ENCODE data around the gene RNF40. TPM values are rescaled to one million over a fixed set of nuclear protein-coding genes. Genes with fewer than 3 reads are reported as not detected.

RNF40 gene
- total RNA-seq, 1 donor from 2014 or later: 98.5 TPM

- DNase-seq (ENCODE audit: low spot score): no peak
- peak overlapping the region; percentile 83 for H3K27ac Mint-ChIP-seq
- no peaks in the 10 kb centered on the region for H3K9me3 Mint-ChIP-seq
- peaks cover 33% of the 10 kb centered on the region for H3K36me3 Mint-ChIP-seq (ENCODE audit: low read depth)
- peaks cover 19% of the 10 kb centered on the region for H3K4me1 Mint-ChIP-seq (ENCODE audit: low read depth)
- H3K27me3 Mint-ChIP-seq (ENCODE audit: insufficient read depth): no peaks in the 10 kb centered on the region
- H3K4me3 Mint-ChIP-seq: peak overlapping the region; percentile 93
- intact Hi-C loops (cut with micrococcal nuclease): loop anchor here (5.0 kb wide), 1 partner anchor 150 kb away; the partner anchor contains the start of gene CTF1
Measured at GRCh38 chr16:30747331-30747730, 14.8 kb upstream of the RNF40 start.

GRCh38 chr16:30747799-30748633, 14.1 kb upstream of the RNF40 start, which contains the start of gene PHKG2:
Gene PHKG2 (plus strand): TSS chr16:30748425. CDS start chr16:30748821, 396 bp downstream.
- Mint-ChIP-seq H3K4me3 (peak within 1 kb of the TSS; percentile 93), H3K27ac (peak within 1 kb of the TSS; percentile 83), H3K9me3 (no peaks in the 10 kb centered on the region), H3K36me3 (ENCODE audit: low read depth) (peaks cover 33% of the 10 kb centered on the region), H3K4me1 (ENCODE audit: low read depth) (peaks cover 19% of the 10 kb centered on the region), H3K27me3 (ENCODE audit: insufficient read depth) (no peaks in the 10 kb centered on the region)
- intact Hi-C loops (cut with micrococcal nuclease): loop anchor here (1.0 to 5.0 kb wide), 9 partner anchors 14 to 285 kb away; partner anchors contain the start of genes CFAP119, CTF1, FBXL19 and PRR14
- DNase-seq (ENCODE audit: low spot score): peak; percentile 97

GRCh38 chr16:30748634-30749445, 13.3 kb upstream of the RNF40 start:
- peak; percentile 31 for DNase-seq (ENCODE audit: low spot score)
- Mint-ChIP-seq H3K36me3 (ENCODE audit: low read depth) (peaks cover 29% of the 10 kb centered on the region), H3K27ac (peak overlapping the region; percentile 79), H3K4me3 (peak overlapping the region; percentile 93), H3K27me3 (ENCODE audit: insufficient read depth) (no peaks in the 10 kb centered on the region), H3K4me1 (ENCODE audit: low read depth) (peaks cover 19% of the 10 kb centered on the region), H3K9me3 (no peaks in the 10 kb centered on the region)
- intact Hi-C loops (cut with micrococcal nuclease): loop anchor here (1.0 to 5.0 kb wide), 9 partner anchors 13 to 284 kb away; partner anchors contain the start of genes CFAP119, CTF1, FBXL19 and PRR14

- intact Hi-C loops (cut with micrococcal nuclease): no loop called here
- H3K36me3 Mint-ChIP-seq (ENCODE audit: low read depth): peaks cover 23% of the 10 kb centered on the region
- no peak overlapping the region for H3K27ac Mint-ChIP-seq
- H3K4me1 Mint-ChIP-seq (ENCODE audit: low read depth): peaks cover 19% of the 10 kb centered on the region
- H3K9me3 Mint-ChIP-seq: no peaks in the 10 kb centered on the region
- DNase-seq (ENCODE audit: low spot score): no peak
- H3K27me3 Mint-ChIP-seq (ENCODE audit: insufficient read depth): no peaks in the 10 kb centered on the region
- H3K4me3 Mint-ChIP-seq: no peak overlapping the region
Measured at GRCh38 chr16:30750201-30750600, 11.9 kb upstream of the RNF40 start.

- Mint-ChIP-seq H3K27ac (no peak overlapping the region), H3K36me3 (ENCODE audit: low read depth) (peaks cover 25% of the 10 kb centered on the region), H3K4me1 (ENCODE audit: low read depth) (peaks cover 19% of the 10 kb centered on the region), H3K27me3 (ENCODE audit: insufficient read depth) (no peaks in the 10 kb centered on the region), H3K4me3 (peak overlapping the region; percentile 64), H3K9me3 (no peaks in the 10 kb centered on the region)
- intact Hi-C loops (cut with micrococcal nuclease): no loop called here
- DNase-seq (ENCODE audit: low spot score): no peak
Measured at GRCh38 chr16:30750876-30751465, 11.2 kb upstream of the RNF40 start.

- intact Hi-C loops (cut with micrococcal nuclease): no loop called here
- Mint-ChIP-seq H3K4me3 (no peak overlapping the region), H3K27ac (no peak overlapping the region), H3K9me3 (no peaks in the 10 kb centered on the region), H3K36me3 (ENCODE audit: low read depth) (peaks cover 24% of the 10 kb centered on the region), H3K27me3 (ENCODE audit: insufficient read depth) (no peaks in the 10 kb centered on the region), H3K4me1 (ENCODE audit: low read depth) (peaks cover 11% of the 10 kb centered on the region)
- no peak for DNase-seq (ENCODE audit: low spot score)
Measured at GRCh38 chr16:30753596-30753995, 8.5 kb upstream of the RNF40 start.

- Mint-ChIP-seq H3K27ac (no peak overlapping the region), H3K4me3 (no peak overlapping the region), H3K4me1 (ENCODE audit: low read depth) (peaks cover 15% of the 10 kb centered on the region), H3K9me3 (no peaks in the 10 kb centered on the region), H3K36me3 (ENCODE audit: low read depth) (peaks cover 17% of the 10 kb centered on the region), H3K27me3 (ENCODE audit: insufficient read depth) (no peaks in the 10 kb centered on the region)
- no peak for DNase-seq (ENCODE audit: low spot score)
- intact Hi-C loops (cut with micrococcal nuclease): no loop called here
Measured at GRCh38 chr16:30755955-30756780, 6.0 kb upstream of the RNF40 start.

GRCh38 chr16:30756781-30757100, 5.4 kb upstream of the RNF40 start:
- Mint-ChIP-seq H3K36me3 (ENCODE audit: low read depth) (peaks cover 11% of the 10 kb centered on the region), H3K27ac (no peak overlapping the region), H3K27me3 (ENCODE audit: insufficient read depth) (no peaks in the 10 kb centered on the region), H3K9me3 (no peaks in the 10 kb centered on the region), H3K4me1 (ENCODE audit: low read depth) (peaks cover 12% of the 10 kb centered on the region), H3K4me3 (no peak overlapping the region)
- intact Hi-C loops (cut with micrococcal nuclease): no loop called here
- no peak for DNase-seq (ENCODE audit: low spot score)

GRCh38 chr16:30757316-30757715, 4.8 kb upstream of the RNF40 start:
- no peaks in the 10 kb centered on the region for H3K9me3 Mint-ChIP-seq
- no peaks in the 10 kb centered on the region for H3K27me3 Mint-ChIP-seq (ENCODE audit: insufficient read depth)
- H3K4me1 Mint-ChIP-seq (ENCODE audit: low read depth): peaks cover 12% of the 10 kb centered on the region
- H3K27ac Mint-ChIP-seq: no peak overlapping the region
- H3K4me3 Mint-ChIP-seq: no peak overlapping the region
- intact Hi-C loops (cut with micrococcal nuclease): no loop called here
- DNase-seq (ENCODE audit: low spot score): no peak
- H3K36me3 Mint-ChIP-seq (ENCODE audit: low read depth): peaks cover 11% of the 10 kb centered on the region

GRCh38 chr16:30758988-30759491, 3.1 kb upstream of the RNF40 start:
- intact Hi-C loops (cut with micrococcal nuclease): no loop called here
- Mint-ChIP-seq H3K36me3 (ENCODE audit: low read depth) (peaks cover 16% of the 10 kb centered on the region), H3K27me3 (ENCODE audit: insufficient read depth) (no peaks in the 10 kb centered on the region), H3K9me3 (no peaks in the 10 kb centered on the region), H3K4me1 (ENCODE audit: low read depth) (peaks cover 28% of the 10 kb centered on the region), H3K4me3 (peak overlapping the region; percentile 27), H3K27ac (no peak overlapping the region)
- no peak for DNase-seq (ENCODE audit: low spot score)

- peaks cover 28% of the 10 kb centered on the region for H3K4me1 Mint-ChIP-seq (ENCODE audit: low read depth)
- no peak overlapping the region for H3K27ac Mint-ChIP-seq
- no peaks in the 10 kb centered on the region for H3K9me3 Mint-ChIP-seq
- intact Hi-C loops (cut with micrococcal nuclease): loop anchor here (5.0 kb wide), 2 partner anchors 137 to 312 kb away; partner anchors contain the start of genes CTF1, ZNF646 and ZNF668
- peaks cover 15% of the 10 kb centered on the region for H3K36me3 Mint-ChIP-seq (ENCODE audit: low read depth)
- H3K4me3 Mint-ChIP-seq: peak overlapping the region; percentile 93
- no peaks in the 10 kb centered on the region for H3K27me3 Mint-ChIP-seq (ENCODE audit: insufficient read depth)
- no peak for DNase-seq (ENCODE audit: low spot score)
Measured at GRCh38 chr16:30760001-30760559, 2.0 kb upstream of the RNF40 start.
